OCI-LY7 (cell line): ENCODE measurements around the gene IL1RAPL1.

Experiments used
- CTCF ChIP-seq: fragments of 200-600 bp; sonication (generic); conservative IDR thresholded peaks from 2 replicates; pipeline ENCODE4 v1.5.1; 2014; ENCODE audit warnings: mild to moderate bottlenecking, antibody characterized with exemption, low read length, moderate library complexity, mixed read lengths
- EZH2phosphoT487 ChIP-seq: fragments of 200-600 bp; sonication (generic); IDR thresholded peaks from 2 replicates; pipeline ENCODE4 v1.6.1; 2018; ENCODE audit warnings: low read depth, borderline replicate concordance, mild to moderate bottlenecking, mixed run types, antibody characterized with exemption, low read length, moderate library complexity, mixed read lengths

GRCh38 chrX:29926659-29927058 is 1339.4 kb downstream of the IL1RAPL1 start:
- TF ChIP-seq CTCF: no peak
- no peak for TF ChIP-seq EZH2phosphoT487
